ENCODE data around the gene CORO1C. TPM values are rescaled to one million over a fixed set of nuclear protein-coding genes. Genes with fewer than 3 reads are reported as not detected.
A peak's percentile ranks its signal among the peaks of the same experiment; 100 is the strongest.

Gene CORO1C
- total RNA-seq, 1 donor from 2014 or later = 391 TPM

DNA sequence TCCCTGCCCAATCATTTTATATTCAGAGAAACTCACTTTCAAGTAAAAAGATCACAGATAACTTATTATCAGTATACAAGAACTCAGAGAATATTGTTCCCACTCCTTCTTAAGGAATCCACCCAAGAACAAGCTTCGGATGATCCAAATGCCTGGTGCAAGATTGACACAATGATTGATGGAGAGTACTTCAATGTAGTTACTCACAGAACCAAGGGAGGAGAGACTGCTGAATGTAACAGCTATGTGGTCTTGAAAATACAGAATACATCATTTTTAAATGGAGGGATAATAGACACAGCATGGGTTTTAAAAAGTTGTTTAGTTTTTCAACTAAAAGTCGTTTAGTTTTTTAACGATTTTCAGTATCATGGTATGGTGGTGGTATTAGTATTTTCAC is 59.3 kb downstream of the CORO1C start:
- DNase-seq (ENCODE audit: low read depth) (no peak), FAIRE-seq (no peak)
- Mint-ChIP-seq H3K27me3 (ENCODE audit: low read depth, unreplicated experiment) (no peaks in the 10 kb centered on the region), H3K27ac (ENCODE audit: unreplicated experiment) (peak overlapping the region; percentile 29), H3K9me3 (ENCODE audit: unreplicated experiment) (no peaks in the 10 kb centered on the region), H3K4me3 (ENCODE audit: unreplicated experiment) (no peak overlapping the region), H3K4me1 (ENCODE audit: low read depth, unreplicated experiment) (peaks cover 27% of the 10 kb centered on the region), H3K36me3 (ENCODE audit: low read depth, unreplicated experiment) (peaks cover 12% of the 10 kb centered on the region)
- H3K36me3 ChIP-seq (ENCODE audit: insufficient read depth, low read length) = peaks cover 37% of the 10 kb centered on the region
- no peak overlapping the region for H3K4me3 ChIP-seq (ENCODE audit: insufficient read depth, low read depth, low read length)
- H3K4me1 ChIP-seq (ENCODE audit: insufficient read depth, low read length) = peaks cover 6% of the 10 kb centered on the region
- H3K79me2 ChIP-seq (ENCODE audit: insufficient read depth, low read length) = peaks cover 97% of the 10 kb centered on the region
- H3K9me3 ChIP-seq (ENCODE audit: insufficient read depth, low read depth, low read length) = no peaks in the 10 kb centered on the region
- no peak overlapping the region for H3K4me2 ChIP-seq (ENCODE audit: low read length)
- no peak overlapping the region for H3K27ac ChIP-seq (ENCODE audit: low read depth, low read length)
- no peak overlapping the region for H2AFZ ChIP-seq (ENCODE audit: low read depth, low read length)
- no peak overlapping the region for H3K9ac ChIP-seq (ENCODE audit: low read length)
- H3K27me3 ChIP-seq (ENCODE audit: insufficient read depth, low read length) = no peaks in the 10 kb centered on the region
- no peak for TF ChIP-seq EZH2 (IDR thresholded peaks at IDR 0.05; ENCODE audit: insufficient read depth, low read length)
- TF ChIP-seq, protein P1, sequence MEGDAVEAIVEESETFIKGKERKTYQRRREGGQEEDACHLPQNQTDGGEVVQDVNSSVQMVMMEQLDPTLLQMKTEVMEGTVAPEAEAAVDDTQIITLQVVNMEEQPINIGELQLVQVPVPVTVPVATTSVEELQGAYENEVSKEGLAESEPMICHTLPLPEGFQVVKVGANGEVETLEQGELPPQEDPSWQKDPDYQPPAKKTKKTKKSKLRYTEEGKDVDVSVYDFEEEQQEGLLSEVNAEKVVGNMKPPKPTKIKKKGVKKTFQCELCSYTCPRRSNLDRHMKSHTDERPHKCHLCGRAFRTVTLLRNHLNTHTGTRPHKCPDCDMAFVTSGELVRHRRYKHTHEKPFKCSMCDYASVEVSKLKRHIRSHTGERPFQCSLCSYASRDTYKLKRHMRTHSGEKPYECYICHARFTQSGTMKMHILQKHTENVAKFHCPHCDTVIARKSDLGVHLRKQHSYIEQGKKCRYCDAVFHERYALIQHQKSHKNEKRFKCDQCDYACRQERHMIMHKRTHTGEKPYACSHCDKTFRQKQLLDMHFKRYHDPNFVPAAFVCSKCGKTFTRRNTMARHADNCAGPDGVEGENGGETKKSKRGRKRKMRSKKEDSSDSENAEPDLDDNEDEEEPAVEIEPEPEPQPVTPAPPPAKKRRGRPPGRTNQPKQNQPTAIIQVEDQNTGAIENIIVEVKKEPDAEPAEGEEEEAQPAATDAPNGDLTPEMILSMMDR (IDR thresholded peaks at IDR 0.05; ENCODE audit: insufficient read depth, low read depth, low read length) = no peak
- H4K20me1 ChIP-seq (ENCODE audit: insufficient read depth, low read length) = peaks cover 61% of the 10 kb centered on the region

DNA sequence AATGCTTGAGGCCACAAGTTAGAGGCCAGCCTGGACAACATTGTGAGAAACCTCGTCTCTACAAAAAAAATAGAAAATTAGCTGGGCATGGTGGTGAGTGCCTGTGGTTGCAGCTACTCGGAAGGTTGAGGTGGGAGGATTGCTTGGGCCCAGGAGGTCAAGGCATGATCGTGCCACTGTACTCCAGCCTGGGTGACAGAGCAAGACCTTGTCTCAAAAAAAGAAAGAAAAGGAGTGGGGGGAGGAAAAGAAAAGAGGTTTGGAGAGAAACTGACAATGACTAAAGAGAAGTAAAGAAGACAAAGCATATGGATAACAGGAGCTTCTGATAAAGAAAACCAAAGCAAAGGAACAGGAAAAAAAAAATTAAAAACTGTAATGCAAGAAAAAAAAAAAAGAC is 60.2 kb downstream of the CORO1C start:
- no peak overlapping the region for H3K4me3 Mint-ChIP-seq (ENCODE audit: unreplicated experiment)
- Histone ChIP-seq H3K4me2 (ENCODE audit: low read length) (no peak overlapping the region), H3K9ac (ENCODE audit: low read length) (no peak overlapping the region), H3K36me3 (ENCODE audit: insufficient read depth, low read length) (peaks cover 31% of the 10 kb centered on the region), H3K27me3 (ENCODE audit: insufficient read depth, low read length) (no peaks in the 10 kb centered on the region), H3K79me2 (ENCODE audit: insufficient read depth, low read length) (peaks cover 97% of the 10 kb centered on the region), H3K27ac (ENCODE audit: low read depth, low read length) (no peak overlapping the region), H2AFZ (ENCODE audit: low read depth, low read length) (no peak overlapping the region), H4K20me1 (ENCODE audit: insufficient read depth, low read length) (peaks cover 64% of the 10 kb centered on the region), H3K4me3 (ENCODE audit: insufficient read depth, low read depth, low read length) (no peak overlapping the region), H3K4me1 (ENCODE audit: insufficient read depth, low read length) (peaks cover 15% of the 10 kb centered on the region), H3K9me3 (ENCODE audit: insufficient read depth, low read depth, low read length) (no peaks in the 10 kb centered on the region)
- peaks cover 36% of the 10 kb centered on the region for H3K4me1 Mint-ChIP-seq (ENCODE audit: low read depth, unreplicated experiment)
- H3K9me3 Mint-ChIP-seq (ENCODE audit: unreplicated experiment) = no peaks in the 10 kb centered on the region
- no peak overlapping the region for H3K27ac Mint-ChIP-seq (ENCODE audit: unreplicated experiment)
- H3K36me3 Mint-ChIP-seq (ENCODE audit: low read depth, unreplicated experiment) = peaks cover 11% of the 10 kb centered on the region
- TF ChIP-seq, protein P1 (IDR thresholded peaks at IDR 0.05; ENCODE audit: insufficient read depth, low read depth, low read length) = no peak
- TF ChIP-seq EZH2 (IDR thresholded peaks at IDR 0.05; ENCODE audit: insufficient read depth, low read length) = no peak
- FAIRE-seq (no peak), DNase-seq (ENCODE audit: low read depth) (no peak)
- no peaks in the 10 kb centered on the region for H3K27me3 Mint-ChIP-seq (ENCODE audit: low read depth, unreplicated experiment)

DNA sequence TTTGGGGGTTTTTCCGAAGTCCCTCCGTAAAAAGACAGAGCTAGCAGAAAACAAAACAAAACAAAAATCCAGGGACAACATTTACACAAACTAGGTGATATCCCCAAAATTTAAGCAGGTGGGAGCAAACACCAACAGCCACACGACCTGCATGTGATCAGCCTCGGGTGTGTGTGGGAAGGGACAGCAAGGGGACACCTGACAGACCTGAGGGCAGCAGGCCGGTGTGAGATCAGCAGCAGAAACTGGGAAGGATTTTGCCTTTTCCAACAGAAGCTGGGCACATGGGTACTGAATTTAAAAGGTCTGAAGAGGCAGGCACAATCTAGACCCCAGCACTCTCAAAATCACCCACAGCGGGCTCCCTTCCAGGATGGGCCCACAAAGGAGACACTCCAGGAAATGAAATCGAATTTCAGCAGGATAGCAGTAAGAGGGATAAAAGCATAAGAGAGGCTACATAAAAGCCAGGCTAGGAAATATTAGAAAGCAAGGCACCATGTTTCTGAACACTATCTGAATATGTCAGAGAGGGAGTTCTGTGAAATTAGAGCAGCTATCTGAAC is 61.2 kb downstream of the CORO1C start:
- no peak for TF ChIP-seq EZH2 (IDR thresholded peaks at IDR 0.05; ENCODE audit: insufficient read depth, low read length)
- TF ChIP-seq, protein P1 (IDR thresholded peaks at IDR 0.05; ENCODE audit: insufficient read depth, low read depth, low read length) = no peak
- Mint-ChIP-seq H3K36me3 (ENCODE audit: low read depth, unreplicated experiment) (peaks cover 8% of the 10 kb centered on the region), H3K9me3 (ENCODE audit: unreplicated experiment) (no peaks in the 10 kb centered on the region), H3K4me1 (ENCODE audit: low read depth, unreplicated experiment) (peaks cover 46% of the 10 kb centered on the region), H3K27me3 (ENCODE audit: low read depth, unreplicated experiment) (no peaks in the 10 kb centered on the region), H3K27ac (ENCODE audit: unreplicated experiment) (no peak overlapping the region), H3K4me3 (ENCODE audit: unreplicated experiment) (no peak overlapping the region)
- Histone ChIP-seq H3K4me3 (ENCODE audit: insufficient read depth, low read depth, low read length) (no peak overlapping the region), H2AFZ (ENCODE audit: low read depth, low read length) (no peak overlapping the region), H3K9me3 (ENCODE audit: insufficient read depth, low read depth, low read length) (no peaks in the 10 kb centered on the region), H3K36me3 (ENCODE audit: insufficient read depth, low read length) (peaks cover 24% of the 10 kb centered on the region), H3K4me1 (ENCODE audit: insufficient read depth, low read length) (peaks cover 25% of the 10 kb centered on the region), H3K9ac (ENCODE audit: low read length) (peak overlapping the region; percentile 9), H3K27ac (ENCODE audit: low read depth, low read length) (no peak overlapping the region), H4K20me1 (ENCODE audit: insufficient read depth, low read length) (peaks cover 64% of the 10 kb centered on the region), H3K79me2 (ENCODE audit: insufficient read depth, low read length) (peaks cover 97% of the 10 kb centered on the region), H3K27me3 (ENCODE audit: insufficient read depth, low read length) (no peaks in the 10 kb centered on the region), H3K4me2 (ENCODE audit: low read length) (no peak overlapping the region)
- DNase-seq (ENCODE audit: low read depth) (no peak), FAIRE-seq (no peak)

Measured in astrocyte (in vitro differentiated cells and primary cell).